GM12875 (cell line): ENCODE measurements around the gene ACVRL1.

Experiments used
- H3K4me3 ChIP-seq: one replicate; pipeline ENCODE4 v1.5.1; 2011; ENCODE audit warnings: low read depth, low read length, control low read depth
- CTCF ChIP-seq: IDR thresholded peaks from 2 replicates; pipeline ENCODE4 v1.5.1; 2011; ENCODE audit warnings: low read depth, mild to moderate bottlenecking, control low read depth, inconsistent platforms, low read length, moderate library complexity, borderline replicate concordance; ENCODE audit not compliant: insufficient read depth

The ACVRL1 gene

DNA sequence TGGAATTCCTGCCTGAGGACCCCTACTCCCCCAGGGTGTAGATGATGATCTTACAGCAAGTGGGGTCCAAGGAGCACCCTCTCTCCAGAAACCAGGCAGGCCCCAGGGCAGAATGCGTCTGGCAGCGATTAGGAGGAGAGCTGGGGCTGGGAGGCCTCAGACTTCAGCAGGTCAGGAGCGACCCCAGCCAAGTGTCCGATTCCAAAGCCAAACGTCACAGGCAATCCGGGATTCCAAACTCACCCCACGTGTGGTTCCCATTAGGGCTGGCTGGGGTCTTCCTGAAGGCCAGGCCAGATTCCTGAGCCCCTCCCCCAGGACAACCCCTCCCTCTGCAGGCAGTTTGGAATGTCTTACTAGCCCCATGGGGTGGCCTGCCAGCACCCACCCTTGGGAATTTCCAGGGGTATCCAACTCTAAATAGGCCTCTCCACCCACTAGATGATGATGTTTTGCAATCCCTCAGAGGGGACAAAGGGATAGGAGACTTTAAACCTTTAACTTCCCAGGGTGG, 41.5 kb upstream of the ACVRL1 start:
- TF ChIP-seq CTCF, result no peak

DNA sequence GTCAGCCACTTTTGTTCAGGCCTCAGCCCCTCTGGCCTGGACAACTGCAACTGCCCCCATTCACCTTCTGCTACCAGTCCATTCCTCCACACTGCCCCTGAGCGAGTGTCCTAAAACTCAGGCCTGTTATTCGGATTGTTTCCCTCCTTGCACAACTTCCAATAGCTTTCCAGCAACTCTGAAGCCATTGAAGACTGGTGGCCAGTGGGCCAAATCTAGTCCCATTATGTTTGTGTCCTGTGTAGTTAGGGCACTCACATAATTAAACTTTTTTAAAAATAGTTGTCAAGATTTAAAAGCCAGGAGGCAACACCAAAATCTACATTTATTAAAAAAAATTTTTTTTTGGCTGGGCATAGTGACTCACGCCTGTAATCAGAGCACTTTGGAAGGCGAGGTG, 41.0 kb upstream of the ACVRL1 start:
- no peak overlapping the region for H3K4me3 ChIP-seq
- TF ChIP-seq CTCF, result no peak

More for the DNA sequence above, 41.5 kb upstream of the ACVRL1 start:
- no peak overlapping the region for H3K4me3 ChIP-seq

DNA sequence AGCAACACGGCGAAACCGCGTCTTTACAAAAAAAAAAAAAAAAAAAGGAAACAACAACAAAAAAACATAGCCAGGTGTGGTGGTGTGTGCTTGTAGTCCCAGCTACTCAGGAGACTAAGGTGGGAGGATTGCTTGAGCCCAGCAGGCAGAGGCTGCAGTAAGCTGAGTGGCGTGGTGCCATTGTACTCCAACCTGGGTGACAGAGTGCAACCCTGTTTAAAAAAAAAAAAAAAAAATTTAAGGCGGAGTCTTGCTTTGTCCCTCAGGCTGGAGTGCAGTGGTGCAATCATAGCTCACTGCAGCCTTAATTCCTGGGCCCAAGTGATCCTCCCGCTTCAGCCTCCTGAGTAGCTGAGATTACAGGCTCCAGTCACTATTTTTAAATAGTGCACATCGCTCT, 40.5 kb upstream of the ACVRL1 start:
- H3K4me3 ChIP-seq, result no peak overlapping the region
- no peak for TF ChIP-seq CTCF

- no peak overlapping the region for H3K4me3 ChIP-seq
- TF ChIP-seq CTCF, result no peak
Measured at GRCh38 chr12:51867371-51867770, 39.9 kb upstream of the ACVRL1 start.

- H3K4me3 ChIP-seq, result no peak overlapping the region
- no peak for TF ChIP-seq CTCF
Measured at GRCh38 chr12:51867796-51868428, 39.4 kb upstream of the ACVRL1 start.

GRCh38 chr12:51868821-51869495, 38.3 kb upstream of the ACVRL1 start:
- no peak for TF ChIP-seq CTCF
- H3K4me3 ChIP-seq, result no peak overlapping the region

DNA sequence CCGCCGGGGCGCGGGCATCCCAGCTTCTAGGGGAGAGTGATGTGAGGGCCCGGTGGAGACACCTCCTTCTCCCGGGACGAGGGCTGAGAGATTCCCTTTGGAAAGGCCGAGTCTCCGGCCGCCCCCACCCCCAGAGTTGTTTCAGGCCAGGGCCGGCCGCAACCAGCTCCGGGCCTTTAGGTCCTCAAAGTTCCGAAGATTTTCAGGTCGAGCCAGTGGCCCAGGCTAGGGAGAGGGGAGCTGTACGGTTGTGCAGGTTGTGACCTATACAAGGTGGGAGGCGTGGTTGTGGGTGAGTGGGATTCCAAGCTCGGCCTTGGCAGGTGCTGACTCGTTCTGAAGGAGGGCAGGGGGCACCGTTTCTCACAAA, 37.8 kb upstream of the ACVRL1 start:
- H3K4me3 ChIP-seq, result no peak overlapping the region
- TF ChIP-seq CTCF, result no peak
